NCI-H345 (cell line): ENCODE data around the gene TPM3.
"Not testable (repeated sequence)": the region's sequence is repeated elsewhere in the genome, so short reads cannot be mapped to it uniquely, and the experiment has no call there.

Experiments
- DNase-seq: peaks from one replicate; lab custom pipeline; 2025; lab: John Stamatoyannopoulos, UW

Gene TPM3

GRCh38 chr1:154205778-154206177 lies 13.9 kb upstream of the TPM3 start:
- DNase-seq, result not testable (repeated sequence)

DNA sequence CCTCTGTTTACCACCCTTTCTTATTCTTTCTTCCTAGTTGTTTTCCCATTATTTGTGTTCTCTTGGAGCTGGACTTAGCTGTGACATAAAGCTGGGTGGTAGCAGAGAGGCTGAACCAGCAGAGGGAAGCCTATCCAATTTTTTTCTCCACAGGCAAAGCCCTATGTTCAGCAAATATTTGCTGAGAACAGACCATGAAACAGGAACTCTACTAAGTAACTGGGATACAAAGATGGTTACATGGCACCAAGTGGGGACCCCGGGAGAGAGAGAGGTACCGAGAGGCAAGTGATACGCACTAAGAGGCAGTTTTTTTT lies 7.6 kb upstream of the TPM3 start:
- no peak for DNase-seq

GRCh38 chr1:154198756-154199562 lies 7.1 kb upstream of the TPM3 start:
- DNase-seq, result peak; percentile 53

GRCh38 chr1:154193821-154194220 lies 1.9 kb upstream of the TPM3 start:
- DNase-seq, result peak; percentile 21

DNA sequence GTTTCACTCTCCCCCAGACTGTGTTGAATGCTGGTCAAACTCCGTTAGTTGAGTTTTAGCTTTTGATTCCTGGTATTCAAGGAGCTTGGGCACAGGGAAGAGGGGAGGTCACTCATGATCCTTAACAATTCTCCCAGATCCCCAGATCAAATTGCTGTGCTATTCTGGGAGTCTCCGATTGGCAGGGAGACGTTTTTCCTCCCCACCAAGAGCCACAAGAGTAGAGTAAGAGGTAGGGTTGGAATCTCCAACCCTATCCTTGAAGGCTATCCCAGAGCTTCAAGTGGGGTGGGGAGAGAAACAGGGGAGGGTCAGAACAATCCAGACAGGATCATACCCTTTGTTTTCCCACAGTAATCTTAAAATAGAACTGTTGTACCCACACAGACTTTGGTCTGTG lies 576 bp upstream of the TPM3 start:
- no peak for DNase-seq

DNA sequence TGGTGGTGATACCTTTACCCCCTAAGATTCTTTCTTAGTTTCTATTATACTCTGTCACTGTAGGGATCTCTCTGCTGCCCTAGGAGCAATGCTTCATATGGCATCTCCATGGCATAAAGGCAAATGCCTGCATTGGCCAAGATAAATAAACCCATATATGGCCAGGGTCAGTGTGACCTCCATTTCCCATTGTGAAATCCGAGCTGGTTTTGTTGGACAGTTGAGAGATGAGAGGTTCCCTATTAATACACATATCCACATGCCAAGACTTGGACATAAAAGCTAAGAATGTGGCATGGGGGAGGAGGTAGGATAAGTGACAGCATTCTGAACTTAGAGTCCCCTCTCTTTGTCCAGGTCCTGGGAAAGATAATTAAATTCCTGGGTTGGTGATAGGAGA lies 1.4 kb downstream of the TPM3 start:
- DNase-seq, result no peak

DNA sequence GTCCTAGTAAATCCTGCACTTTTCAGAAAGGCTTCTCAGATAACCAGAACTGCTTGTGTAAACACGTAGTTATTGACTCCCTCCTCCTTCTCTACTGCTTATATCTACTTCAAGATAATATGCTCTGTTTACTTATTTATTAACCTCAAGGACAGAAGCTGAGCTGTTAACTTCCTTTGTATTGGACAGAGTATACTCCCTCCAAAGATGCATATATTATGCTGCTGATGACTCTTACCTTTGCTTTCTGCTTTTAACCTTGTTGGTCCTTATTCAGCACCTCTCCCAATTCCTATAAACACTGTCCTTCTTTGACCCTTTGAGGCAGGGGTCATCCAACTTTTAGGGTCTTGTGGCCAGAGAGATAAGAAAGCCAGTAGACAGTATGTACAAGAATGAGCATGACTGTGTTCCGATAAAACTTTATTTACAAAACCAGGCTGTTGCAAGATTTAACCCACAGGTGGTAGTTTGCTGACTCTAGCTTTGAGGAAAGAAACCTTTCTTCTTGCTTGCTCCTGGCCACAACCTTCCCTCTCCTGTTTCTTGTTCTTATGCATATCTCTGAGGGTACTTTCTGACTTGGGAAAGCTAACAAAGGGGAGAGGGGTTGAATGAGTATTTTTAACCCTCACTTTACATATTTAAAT lies 4.9 kb downstream of the TPM3 start:
- peak; percentile 45 for DNase-seq

- DNase-seq, result peak; percentile 90
Observed at GRCh38 chr1:154186177-154186576, 5.7 kb downstream of the TPM3 start.

GRCh38 chr1:154183046-154183915 lies 8.6 kb downstream of the TPM3 start:
- DNase-seq, result peak; percentile 100

- DNase-seq, result peak; percentile 74
Observed at GRCh38 chr1:154182344-154183045, 9.4 kb downstream of the TPM3 start.

DNA sequence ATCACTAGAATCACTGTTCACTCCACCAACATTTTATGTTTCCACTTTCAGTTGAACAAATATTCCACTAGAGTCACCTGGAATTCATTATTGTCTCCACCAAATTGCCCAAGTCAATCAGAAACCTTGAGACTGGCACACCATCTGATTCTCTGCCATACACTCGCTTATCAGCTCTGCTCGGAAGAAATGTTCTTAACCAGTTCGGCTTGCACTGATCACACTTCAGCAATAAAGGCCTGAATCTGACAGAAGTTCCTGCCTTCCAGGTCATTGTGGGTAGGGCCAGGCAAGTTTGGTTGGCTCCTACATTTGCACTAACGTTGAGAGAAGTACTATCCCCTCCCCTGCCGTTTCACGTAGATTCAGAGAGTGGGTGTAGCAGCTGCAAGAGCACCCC lies 10.0 kb downstream of the TPM3 start:
- no peak for DNase-seq

DNA sequence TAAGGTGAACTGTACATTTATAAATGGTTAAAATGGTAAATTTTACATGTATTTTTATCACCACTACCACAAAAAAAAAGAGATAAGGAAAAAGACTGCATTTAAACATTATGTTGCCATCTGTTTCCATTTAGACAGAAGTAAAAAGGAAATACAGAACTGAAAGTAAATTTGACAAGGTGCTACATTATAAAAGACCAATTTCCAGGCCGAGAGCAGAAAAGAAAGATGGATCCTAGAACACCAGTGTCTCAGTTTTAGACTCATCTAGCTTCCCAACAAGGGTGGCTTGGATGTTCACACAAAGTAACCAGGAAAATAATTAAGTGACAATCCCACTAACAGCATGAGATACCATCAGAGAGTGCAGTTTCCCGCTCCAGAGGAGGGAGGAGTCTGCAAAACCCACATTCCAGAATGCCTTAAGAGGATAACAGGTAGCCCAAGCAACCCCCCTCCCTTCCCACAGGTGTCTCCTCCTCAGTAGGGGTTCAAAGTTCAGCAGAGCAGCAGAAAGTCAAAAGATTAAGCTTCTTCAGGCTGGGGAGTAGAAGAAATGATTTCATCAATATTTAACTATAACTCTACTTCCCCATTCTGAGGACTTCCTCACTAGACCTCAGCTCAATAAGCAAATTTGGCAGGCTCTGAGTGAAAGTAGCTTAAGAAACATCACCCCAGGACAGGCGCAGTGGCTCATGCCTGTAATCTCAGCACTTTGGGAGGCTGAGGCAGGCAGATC lies 11.8 kb downstream of the TPM3 start:
- DNase-seq, result no peak

DNA sequence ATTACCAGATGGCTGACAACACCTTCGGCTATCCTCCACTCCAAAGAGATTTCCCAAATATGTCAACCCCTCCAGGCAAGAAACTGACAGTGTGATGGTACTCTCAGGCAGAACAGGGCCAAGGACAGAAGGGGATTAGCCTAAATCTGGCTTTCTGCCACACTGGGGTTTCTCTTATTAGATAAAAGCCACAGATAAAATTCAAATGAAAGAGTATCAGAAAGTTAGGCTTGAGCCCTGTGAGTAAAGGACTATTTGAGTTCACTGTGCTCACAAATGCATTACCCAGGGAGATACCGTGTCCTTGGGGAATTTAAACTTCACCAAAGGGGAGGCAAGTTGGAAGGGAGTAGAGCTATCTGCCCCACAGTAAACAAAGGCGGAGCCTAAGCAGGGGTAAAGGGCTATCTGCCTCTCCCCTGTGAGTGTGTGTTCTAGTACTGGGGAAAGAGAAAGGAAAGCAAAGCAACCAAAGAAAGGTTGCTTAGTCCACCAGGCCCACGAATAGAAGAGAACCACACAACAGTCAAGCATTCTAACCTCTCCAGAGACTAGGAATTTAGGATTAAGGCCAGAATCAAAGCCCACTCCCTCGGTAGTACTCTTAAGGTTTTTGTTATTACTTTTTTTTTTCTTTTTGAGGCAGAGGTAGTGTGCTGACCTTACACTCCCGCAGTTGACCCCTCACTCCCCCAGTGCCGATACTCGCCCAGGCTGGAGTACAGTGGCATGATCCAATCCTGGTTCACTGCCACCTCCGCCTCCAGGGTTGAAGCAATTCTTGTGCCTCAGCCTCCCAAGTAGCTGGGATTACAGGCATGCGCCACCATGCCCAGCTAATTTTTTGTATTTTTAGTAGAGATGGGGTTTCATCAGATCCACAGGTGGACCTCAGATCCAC lies 12.7 kb downstream of the TPM3 start:
- no peak for DNase-seq

- DNase-seq, result no peak
Observed at GRCh38 chr1:154178013-154178412, 13.9 kb downstream of the TPM3 start.

GRCh38 chr1:154176337-154176736 lies 15.6 kb downstream of the TPM3 start:
- DNase-seq, result no peak

- no peak for DNase-seq
Observed at GRCh38 chr1:154174654-154175053, 17.2 kb downstream of the TPM3 start.

GRCh38 chr1:154171880-154172279 lies 20.0 kb downstream of the TPM3 start:
- DNase-seq, result no peak

GRCh38 chr1:154171223-154171583 lies 20.7 kb downstream of the TPM3 start:
- no peak for DNase-seq

DNA sequence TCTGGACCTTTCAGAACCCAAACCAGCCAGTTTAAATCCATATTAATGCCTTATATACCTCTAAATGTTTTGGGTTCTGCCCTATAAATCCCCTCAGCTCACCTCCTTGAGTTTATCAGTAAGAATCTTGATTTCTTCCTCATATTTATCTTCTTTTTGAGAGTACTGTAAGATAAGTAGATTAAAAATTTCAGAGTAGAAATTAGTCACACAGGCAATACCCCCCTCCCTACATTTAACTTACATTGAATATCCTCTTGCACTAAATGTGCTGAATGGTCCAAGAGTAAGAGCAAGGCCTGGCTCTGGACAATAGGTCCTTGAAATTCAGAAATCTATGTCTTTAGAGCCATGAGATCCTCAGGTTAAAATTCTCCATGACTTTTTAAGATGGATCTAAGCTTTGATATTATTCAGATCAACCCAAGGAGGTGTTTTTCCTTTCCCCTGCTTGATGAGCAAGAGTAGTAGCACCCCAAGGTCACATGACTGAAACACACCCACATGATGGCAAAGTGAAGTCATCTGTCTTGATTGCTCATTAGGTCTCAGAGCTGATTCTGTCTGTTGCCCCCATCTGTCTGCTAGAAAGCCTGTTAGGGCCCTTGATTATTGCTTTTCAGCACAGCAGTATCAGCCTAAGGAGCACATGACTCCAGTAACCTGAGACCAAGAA lies 21.2 kb downstream of the TPM3 start:
- DNase-seq, result no peak

DNA sequence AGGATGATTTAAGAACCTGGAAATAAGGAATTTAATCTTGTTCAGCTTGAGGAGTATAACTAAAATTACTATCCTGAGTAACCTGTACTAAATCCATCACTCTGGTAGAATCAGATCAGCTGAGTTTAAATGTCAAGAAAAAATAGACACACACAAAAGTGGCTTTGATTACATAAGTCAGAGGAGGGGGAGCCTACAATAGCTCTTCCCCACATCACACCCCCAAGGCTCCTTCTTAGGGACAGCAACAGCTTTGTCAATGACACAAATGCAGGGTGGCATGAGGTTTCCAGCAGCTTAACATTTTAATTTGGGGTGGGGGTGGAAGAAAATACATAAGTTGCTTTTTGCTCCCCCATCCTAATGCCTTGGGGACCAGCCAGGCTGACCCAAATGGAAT lies 24.4 kb downstream of the TPM3 start:
- no peak for DNase-seq
